Natural killer cell treated with Interleukin-12 subunit alpha and Interleukin-12 subunit beta and Interleukin-15 and Interleukin-18, amount 100 ng/mL, for 72 hours (primary cell): ENCODE results near the gene ERICH6B. TPM values are rescaled to one million over a fixed set of nuclear protein-coding genes. Genes with fewer than 3 reads are reported as not detected.

Source experiments
- total RNA-seq, 2 donors: library from RNA; stranded (reverse); gene quantifications; one replicate each; pipeline ENCODE4 v1.2.3, GENCODE V29; 2022

Gene ERICH6B
- total RNA-seq, 2 donors from 2014 or later, result not detected

Other genes starting within 250 kb of the ERICH6B start
- gene SLC25A30, start 197.4 kb downstream of the ERICH6B start, total RNA-seq, result 10 to 100 TPM; 28.3 to 38.8 TPM
- gene COG3, start 150.8 kb downstream of the ERICH6B start, total RNA-seq, result 10 to 100 TPM; 41.0 to 50.9 TPM
- not detected for gene CBY2, start 86.6 kb upstream of the ERICH6B start, total RNA-seq
- not detected for gene SIAH3, start 236.0 kb upstream of the ERICH6B start, total RNA-seq